T-cell (primary cell): ENCODE results near the gene FAM83E. TPM values are rescaled to one million over a fixed set of nuclear protein-coding genes. Genes with fewer than 3 reads are reported as not detected.

Experiments
- ATAC-seq, 4 experiments: fragments of 200-7000 bp in 3 of 4; fragments of 150-1000 bp in 1 of 4; cut with Tn5 transposase; replicated peaks in 1 of 4; 1 replicate in 3 of 4; 2 replicates in 1 of 4; pipeline ENCODE4 v1.10.0; 2021; ENCODE audit warnings: moderate library complexity in 3 of 4, mild to moderate bottlenecking in 2 of 4, moderate number of reproducible peaks in 1 of 4
- CTCF ChIA-PET, 2 donors: fragments of 300-600 bp; sonication (Branson Sonifier 250); formaldehyde crosslinking; loops; one replicate each; lab custom pipeline; 2022; ENCODE audit warnings: antibody characterized with exemption in 2 of 2; lab: Charles Lee
- POLR2A ChIA-PET, 2 donors: fragments of 300-600 bp; sonication (Branson Sonifier 250); formaldehyde crosslinking; loops; one replicate each; lab custom pipeline; 2022; ENCODE audit warnings: antibody characterized with exemption in 2 of 2; lab: Charles Lee
- DNase-seq, 35 experiments: peaks; one replicate each; pipeline versions ENCODE4 v3.0.0 to v3.0.0-alpha.2; 2013 to 2023
- H3K27ac ChIP-seq: one replicate; pipeline ENCODE4 v1.5.1; 2013; ENCODE audit warnings: low read length
- H3K27me3 ChIP-seq, 2 experiments: replicated peaks in 1 of 2; 1 replicate in 1 of 2; 2 replicates in 1 of 2; pipeline versions ENCODE4 v1.6.1 to v1.7.0; 2013; ENCODE audit warnings: low read length in 1 of 2, mixed read lengths in 1 of 2; ENCODE audit not compliant: control insufficient read depth in 2 of 2, insufficient read depth in 2 of 2; ENCODE audit errors: extremely low read depth in 1 of 2
- H3K36me3 ChIP-seq, 2 donors: 1 replicate in 1 of 2; 2 replicates in 1 of 2; pipeline versions ENCODE4 v1.6.1 to v1.7.0; 2013; ENCODE audit warnings: low read length in 1 of 2; ENCODE audit not compliant: control insufficient read depth in 2 of 2, insufficient read depth in 1 of 2; ENCODE audit errors: extremely low read depth in 1 of 2
- H3K4me1 ChIP-seq, 2 experiments: 1 replicate in 1 of 2; 2 replicates in 1 of 2; pipeline versions ENCODE4 v1.6.1 to v1.7.0; 2013; ENCODE audit warnings: low read length in 2 of 2, mixed read lengths in 1 of 2; ENCODE audit not compliant: insufficient read depth in 2 of 2, control insufficient read depth in 1 of 2; ENCODE audit errors: extremely low read depth in 1 of 2
- H3K4me3 ChIP-seq, 2 donors: 1 replicate in 1 of 2; 2 replicates in 1 of 2; pipeline versions ENCODE4 v1.5.1 to v1.7.0; 2013; ENCODE audit warnings: mild to moderate bottlenecking in 2 of 2, low read length in 1 of 2, moderate library complexity in 1 of 2; ENCODE audit not compliant: control insufficient read depth in 1 of 2; ENCODE audit errors: extremely low read depth in 1 of 2
- H3K9me3 ChIP-seq: 2 replicates; pipeline ENCODE4 v1.7.0; 2013
- H3K27ac Mint-ChIP-seq, 2 donors: one replicate each; pipeline ENCODE4 v1.8.0; 2020 to 2021; ENCODE audit warnings: mild to moderate bottlenecking in 2 of 2, mixed read lengths in 2 of 2
- H3K27me3 Mint-ChIP-seq, 2 donors: one replicate each; pipeline ENCODE4 v1.8.0; 2021 to 2022; ENCODE audit warnings: mixed read lengths in 2 of 2
- H3K36me3 Mint-ChIP-seq: one replicate; pipeline ENCODE4 v1.8.0; 2021; ENCODE audit warnings: mixed read lengths
- H3K4me1 Mint-ChIP-seq, 3 donors: one replicate each; pipeline ENCODE4 v1.8.0; 2020 to 2022; ENCODE audit warnings: mixed read lengths in 3 of 3, mild to moderate bottlenecking in 1 of 3
- H3K4me3 Mint-ChIP-seq, 3 donors: one replicate each; pipeline ENCODE4 v1.8.0; 2020 to 2022; ENCODE audit warnings: mild to moderate bottlenecking in 3 of 3, mixed read lengths in 3 of 3, moderate library complexity in 3 of 3
- H3K9me3 Mint-ChIP-seq, 3 donors: one replicate each; pipeline ENCODE4 v1.8.0; 2020 to 2022; ENCODE audit warnings: mixed read lengths in 3 of 3
- WGBS: methylation state at CpG from one replicate; pipeline ENCODE4 v1.1.5; 2013; ENCODE audit warnings: missing lambda C conversion rate; ENCODE audit not compliant: insufficient coverage; 5-methylcytosine and 5-hydroxymethylcytosine counted together
- total RNA-seq, 35 experiments: library from RNA in 6 of 35; stranded (reverse) in 6 of 35; fragments of 120-200 nt in 1 of 35; gene quantifications; one replicate each; pipeline versions ENCODE4 v1.2.1 to v1.2.4 and lab custom pipeline; 2013 to 2026

FAM83E gene
- total RNA-seq, 5 donors from 2014 or later (not counting 1 experiment from before 2014, with no cell fraction given), result 2.3 to 3.0 (median 2.7) TPM; not detected in 1

DNA sequence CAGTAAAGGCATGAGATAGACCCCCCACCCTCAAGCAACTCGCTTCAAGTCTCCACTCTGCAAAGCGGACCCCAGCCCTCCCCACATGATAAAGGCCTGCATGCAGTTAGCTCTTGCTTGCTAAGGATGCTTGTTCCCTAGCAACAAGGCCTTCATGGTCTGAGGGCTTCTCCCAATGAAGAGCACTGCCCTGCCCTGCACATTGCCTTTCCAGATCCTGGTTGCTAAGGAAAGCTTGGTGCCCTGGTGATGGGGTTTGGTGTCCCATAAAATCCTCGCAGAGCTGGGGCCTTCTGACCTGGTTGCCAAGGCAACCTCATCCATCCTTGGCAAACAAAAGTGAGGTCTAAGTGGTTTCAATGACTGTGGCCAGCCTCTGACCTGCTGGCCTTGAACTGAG is 16.3 kb upstream of the FAM83E start:
- POLR2A ChIA-PET, result interaction anchor here in 1 of 2 donors (0.6 to 0.7 kb wide), 2 partner anchors 18 to 111 kb away, joined by 3 to 6 read pairs; no protein-coding TSS in a partner anchor
- Mint-ChIP-seq H3K4me3 (no peak overlapping the region), H3K27me3 (no peaks in the 10 kb centered on the region), H3K9me3 (no peaks in the 10 kb centered on the region), H3K4me1 (peaks cover 36 to 54% (median 49%) of the 10 kb centered on the region in 3 donors), H3K27ac (peak overlapping the region; percentile 39 to 65), H3K36me3 (peaks cover 13% of the 10 kb centered on the region)
- no peaks in the 10 kb centered on the region for H3K27me3 ChIP-seq
- ATAC-seq, result no peak
- 80% methylated on average over 1 of the region's 3 CpGs for WGBS
- peaks cover 26 to 45% of the 10 kb centered on the region in 2 donors for H3K36me3 ChIP-seq
- no peak overlapping the region for H3K4me3 ChIP-seq
- DNase-seq, result no peak
- peaks cover 18 to 69% of the 10 kb centered on the region in 2 experiments for H3K4me1 ChIP-seq
- CTCF ChIA-PET, result interaction anchor here in 1 of 2 donors (0.6 to 0.7 kb wide), 2 partner anchors 27 to 35 kb away, joined by 3 to 4 read pairs; no protein-coding TSS in a partner anchor
- H3K9me3 ChIP-seq, result no peaks in the 10 kb centered on the region
- no peak overlapping the region for H3K27ac ChIP-seq

DNA sequence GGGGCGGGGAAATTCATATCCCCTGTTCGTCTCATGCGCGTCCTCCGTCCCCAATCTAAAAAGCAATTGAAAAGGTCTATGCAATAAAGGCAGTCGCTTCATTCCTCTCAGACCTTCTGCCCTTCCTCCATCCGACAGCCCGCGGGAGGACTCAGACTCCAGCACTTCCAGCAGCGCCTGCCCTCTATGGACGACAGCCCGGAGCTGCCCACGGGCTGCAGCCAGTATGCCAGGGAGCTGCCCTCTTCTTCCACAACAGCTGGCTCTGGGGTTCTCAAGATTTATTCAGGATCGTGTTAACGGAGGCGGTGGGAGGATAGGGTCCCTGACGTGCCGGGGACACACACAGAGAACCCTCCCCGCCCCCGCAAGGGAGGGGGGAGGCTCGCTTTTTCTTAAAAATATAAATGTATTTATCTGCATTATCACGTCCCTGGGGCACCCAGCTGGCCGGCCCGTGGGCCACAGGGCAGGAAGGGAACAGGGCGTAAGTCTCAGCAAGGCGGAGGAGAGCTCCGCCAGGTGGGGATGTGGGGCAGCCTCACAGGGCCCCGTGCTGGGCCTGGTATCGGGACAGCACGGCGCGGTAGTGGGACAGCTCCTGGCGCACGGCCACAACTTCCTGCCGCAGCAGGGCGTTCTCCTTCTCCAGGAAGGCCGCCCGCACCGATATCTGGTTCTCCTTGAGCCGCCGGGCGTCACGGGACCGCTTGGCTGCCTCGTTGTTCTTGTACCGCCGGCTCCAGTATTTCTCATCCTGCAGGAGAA is 15.6 kb upstream of the FAM83E start:
- WGBS, result 67% methylated on average over 36 of the region's 47 CpGs
- Histone ChIP-seq H3K36me3 (peaks cover 26 to 45% of the 10 kb centered on the region in 2 donors), H3K9me3 (no peaks in the 10 kb centered on the region), H3K27ac (no peak overlapping the region), H3K4me1 (peaks cover 18 to 65% of the 10 kb centered on the region in 2 experiments), H3K4me3 (no peak overlapping the region), H3K27me3 (no peaks in the 10 kb centered on the region)
- peak overlapping the region; percentile 12 to 52 for H3K27ac Mint-ChIP-seq
- peaks cover 10% of the 10 kb centered on the region for H3K36me3 Mint-ChIP-seq
- POLR2A ChIA-PET, result no interaction called here
- H3K9me3 Mint-ChIP-seq, result no peaks in the 10 kb centered on the region
- DNase-seq (no peak), ATAC-seq (no peak)
- peaks cover 33 to 53% (median 50%) of the 10 kb centered on the region in 3 donors for H3K4me1 Mint-ChIP-seq
- no peak overlapping the region for H3K4me3 Mint-ChIP-seq
- CTCF ChIA-PET, result no interaction called here
- no peaks in the 10 kb centered on the region for H3K27me3 Mint-ChIP-seq

DNA sequence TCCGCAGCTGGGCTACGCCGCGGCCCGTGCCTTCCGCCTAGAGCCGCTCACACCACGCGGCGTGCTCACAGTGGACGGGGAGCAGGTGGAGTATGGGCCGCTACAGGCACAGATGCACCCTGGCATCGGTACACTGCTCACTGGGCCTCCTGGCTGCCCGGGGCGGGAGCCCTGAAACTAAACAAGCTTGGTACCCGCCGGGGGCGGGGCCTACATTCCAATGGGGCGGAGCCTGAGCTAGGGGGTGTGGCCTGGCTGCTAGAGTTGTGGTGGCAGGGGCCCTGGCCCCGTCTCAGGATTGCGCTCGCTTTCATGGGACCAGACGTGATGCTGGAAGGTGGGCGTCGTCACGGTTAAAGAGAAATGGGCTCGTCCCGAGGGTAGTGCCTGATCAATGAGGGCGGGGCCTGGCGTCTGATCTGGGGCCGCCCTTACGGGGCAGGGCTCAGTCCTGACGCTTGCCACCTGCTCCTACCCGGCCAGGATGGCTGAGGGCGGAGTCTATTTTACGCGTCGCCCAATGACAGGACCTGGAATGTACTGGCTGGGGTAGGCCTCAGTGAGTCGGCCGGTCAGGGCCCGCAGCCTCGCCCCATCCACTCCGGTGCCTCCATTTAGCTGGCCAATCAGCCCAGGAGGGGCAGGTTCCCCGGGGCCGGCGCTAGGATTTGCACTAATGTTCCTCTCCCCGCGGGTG is 14.9 kb upstream of the FAM83E start:
- Mint-ChIP-seq H3K9me3 (no peaks in the 10 kb centered on the region), H3K27ac (no peak overlapping the region), H3K4me3 (no peak overlapping the region), H3K4me1 (peaks cover 35 to 53% (median 50%) of the 10 kb centered on the region in 3 donors), H3K27me3 (no peaks in the 10 kb centered on the region), H3K36me3 (peaks cover 10% of the 10 kb centered on the region)
- H3K27me3 ChIP-seq, result no peaks in the 10 kb centered on the region
- POLR2A ChIA-PET, result no interaction called here
- H3K4me3 ChIP-seq, result no peak overlapping the region
- WGBS, result 89% methylated on average over 48 of the region's 48 CpGs
- ATAC-seq (no peak), DNase-seq (no peak)
- H3K4me1 ChIP-seq, result peaks cover 17 to 63% of the 10 kb centered on the region in 2 experiments
- no peaks in the 10 kb centered on the region for H3K9me3 ChIP-seq
- H3K27ac ChIP-seq, result no peak overlapping the region
- H3K36me3 ChIP-seq, result peaks cover 26 to 45% of the 10 kb centered on the region in 2 donors
- CTCF ChIA-PET, result no interaction called here

DNA sequence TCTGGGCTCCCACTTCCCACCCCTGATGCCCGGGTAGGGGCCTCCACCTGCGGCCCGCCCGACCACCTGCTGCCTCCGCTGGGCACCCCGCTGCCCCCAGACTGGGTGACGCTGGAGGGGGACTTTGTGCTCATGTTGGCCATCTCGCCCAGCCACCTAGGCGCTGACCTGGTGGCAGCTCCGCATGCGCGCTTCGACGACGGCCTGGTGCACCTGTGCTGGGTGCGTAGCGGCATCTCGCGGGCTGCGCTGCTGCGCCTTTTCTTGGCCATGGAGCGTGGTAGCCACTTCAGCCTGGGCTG is 14.4 kb upstream of the FAM83E start:
- H3K4me1 ChIP-seq, result peaks cover 19 to 63% of the 10 kb centered on the region in 2 experiments
- H3K27me3 ChIP-seq, result no peaks in the 10 kb centered on the region
- Mint-ChIP-seq H3K27ac (no peak overlapping the region), H3K4me1 (peaks cover 34 to 51% (median 50%) of the 10 kb centered on the region in 3 donors), H3K36me3 (peaks cover 10% of the 10 kb centered on the region), H3K4me3 (no peak overlapping the region), H3K27me3 (no peaks in the 10 kb centered on the region), H3K9me3 (no peaks in the 10 kb centered on the region)
- H3K4me3 ChIP-seq, result no peak overlapping the region
- peaks cover 26 to 45% of the 10 kb centered on the region in 2 donors for H3K36me3 ChIP-seq
- no peak for DNase-seq
- ChIA-PET POLR2A (no interaction called here), CTCF (no interaction called here)
- 98% methylated on average over 16 of the region's 22 CpGs for WGBS
- no peaks in the 10 kb centered on the region for H3K9me3 ChIP-seq
- no peak overlapping the region for H3K27ac ChIP-seq
- ATAC-seq, result no peak

DNA sequence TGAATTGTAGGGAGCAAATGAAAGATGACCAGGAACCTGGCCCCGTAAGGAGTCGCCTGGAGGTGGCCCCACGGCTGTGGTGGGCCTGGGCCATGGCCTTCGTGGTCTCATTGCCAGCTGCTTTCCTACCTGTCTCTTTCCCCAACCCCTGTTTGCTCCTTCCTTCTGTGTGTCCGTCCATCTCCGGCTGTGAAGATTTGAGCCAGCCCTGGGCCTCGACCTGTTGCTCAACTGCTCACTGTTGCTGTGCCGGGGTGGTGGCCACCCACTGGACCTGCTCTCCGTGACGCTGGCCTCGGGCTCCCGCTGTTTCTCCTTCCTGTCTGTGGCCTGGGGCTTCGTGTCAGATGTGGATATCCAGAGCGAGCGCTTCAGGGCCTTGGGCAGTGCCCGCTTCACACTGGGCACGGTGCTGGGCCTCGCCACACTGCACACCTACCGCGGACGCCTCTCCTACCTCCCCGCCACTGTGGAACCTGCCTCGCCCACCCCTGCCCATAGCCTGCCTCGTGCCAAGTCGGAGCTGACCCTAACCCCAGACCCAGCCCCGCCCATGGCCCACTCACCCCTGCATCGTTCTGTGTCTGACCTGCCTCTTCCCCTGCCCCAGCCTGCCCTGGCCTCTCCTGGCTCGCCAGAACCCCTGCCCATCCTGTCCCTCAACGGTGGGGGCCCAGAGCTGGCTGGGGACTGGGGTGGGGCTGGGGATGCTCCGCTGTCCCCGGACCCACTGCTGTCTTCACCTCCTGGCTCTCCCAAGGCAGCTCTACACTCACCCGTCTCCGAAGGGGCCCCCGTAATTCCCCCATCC is 13.8 kb upstream of the FAM83E start:
- peaks cover 26 to 45% of the 10 kb centered on the region in 2 donors for H3K36me3 ChIP-seq
- ATAC-seq, result no peak
- 95% methylated on average over 26 of the region's 34 CpGs for WGBS

DNA sequence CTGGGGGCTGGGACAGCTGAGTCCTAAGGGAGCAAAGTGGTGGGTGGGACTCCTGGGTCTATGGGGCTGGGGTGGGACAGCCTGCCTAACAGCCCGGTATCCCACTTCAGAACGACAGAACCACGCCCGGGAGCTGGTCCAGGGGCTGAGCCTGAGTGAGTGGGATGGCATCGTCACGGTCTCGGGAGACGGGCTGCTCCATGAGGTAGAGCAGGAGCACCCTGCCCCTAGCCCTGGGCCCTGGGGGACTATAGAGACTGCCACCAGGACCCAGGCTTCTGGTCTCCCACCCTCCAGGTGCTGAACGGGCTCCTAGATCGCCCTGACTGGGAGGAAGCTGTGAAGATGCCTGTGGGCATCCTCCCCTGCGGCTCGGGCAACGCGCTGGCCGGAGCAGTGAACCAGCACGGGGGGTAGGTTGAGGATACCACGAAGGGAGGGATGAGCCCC is 13.0 kb upstream of the FAM83E start:
- ChIA-PET POLR2A (no interaction called here), CTCF (no interaction called here)
- Mint-ChIP-seq H3K9me3 (no peaks in the 10 kb centered on the region), H3K4me1 (peaks cover 36 to 52% (median 49%) of the 10 kb centered on the region in 3 donors), H3K36me3 (peaks cover 16% of the 10 kb centered on the region), H3K27ac (no peak overlapping the region), H3K27me3 (no peaks in the 10 kb centered on the region), H3K4me3 (no peak overlapping the region)
- Histone ChIP-seq H3K9me3 (no peaks in the 10 kb centered on the region), H3K4me1 (peaks cover 17 to 62% of the 10 kb centered on the region in 2 experiments), H3K27me3 (no peaks in the 10 kb centered on the region), H3K36me3 (peaks cover 26 to 37% of the 10 kb centered on the region in 2 donors), H3K27ac (no peak overlapping the region), H3K4me3 (no peak overlapping the region)
- no peak for DNase-seq
- WGBS, result 91% methylated on average over 8 of the region's 17 CpGs
- ATAC-seq, result no peak

More for the DNA sequence above, 13.8 kb upstream of the FAM83E start:
- no peak for DNase-seq
- ChIA-PET CTCF (no interaction called here), POLR2A (no interaction called here)
- peaks cover 34 to 52% (median 51%) of the 10 kb centered on the region in 3 donors for H3K4me1 Mint-ChIP-seq
- peaks cover 13% of the 10 kb centered on the region for H3K36me3 Mint-ChIP-seq
- H3K9me3 Mint-ChIP-seq, result no peaks in the 10 kb centered on the region
- Histone ChIP-seq H3K9me3 (no peaks in the 10 kb centered on the region), H3K27me3 (no peaks in the 10 kb centered on the region), H3K4me1 (peaks cover 14 to 62% of the 10 kb centered on the region in 2 experiments), H3K4me3 (no peak overlapping the region), H3K27ac (no peak overlapping the region)
- H3K4me3 Mint-ChIP-seq, result no peak overlapping the region
- H3K27me3 Mint-ChIP-seq, result no peaks in the 10 kb centered on the region
- no peak overlapping the region for H3K27ac Mint-ChIP-seq
